Fibroblast of pulmonary artery (primary cell): ENCODE results near the gene MDFIC.

Experiments used
- DNase-seq: peaks from one replicate; pipeline ENCODE4 v3.0.0-alpha.2; 2010; ENCODE audit warnings: low read depth
- H3K4me3 ChIP-seq: replicated peaks from 2 replicates; pipeline ENCODE4 v1.5.1; 2011; ENCODE audit warnings: low read depth, mild to moderate bottlenecking, control low read depth, low read length, moderate library complexity
- CTCF ChIP-seq: IDR thresholded peaks from 2 replicates; pipeline ENCODE4 v1.5.1; 2011; ENCODE audit warnings: mild to moderate bottlenecking, control low read depth, low read length, inconsistent platforms; ENCODE audit errors: missing control alignments

MDFIC gene

GRCh38 chr7:114957444-114957843 is 35.5 kb downstream of the MDFIC start:
- no peak for DNase-seq
- no peak for TF ChIP-seq CTCF

DNA sequence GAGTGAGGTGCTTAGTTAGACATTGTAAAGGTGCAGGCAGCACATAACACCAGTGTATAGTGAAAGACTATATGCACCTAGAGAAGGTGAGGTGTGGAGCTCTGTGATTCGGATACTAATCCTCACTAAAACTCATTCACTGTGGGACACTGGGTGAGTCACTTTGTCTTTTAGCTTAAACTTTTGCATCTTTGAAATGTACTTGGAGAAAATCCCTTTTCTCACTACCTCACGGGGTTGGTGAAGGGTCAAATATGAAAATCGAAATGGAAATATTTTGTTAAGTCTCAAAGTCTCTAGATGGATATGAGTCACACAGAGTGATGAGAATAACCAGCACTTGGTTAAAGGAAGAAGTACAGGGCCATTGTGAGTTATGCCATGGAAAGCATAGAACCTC is 38.0 kb downstream of the MDFIC start:
- DNase-seq: peak; percentile 22
- H3K4me3 ChIP-seq: no peak overlapping the region
- no peak for TF ChIP-seq CTCF

More at GRCh38 chr7:114957444-114957843, 35.5 kb downstream of the MDFIC start:
- no peak overlapping the region for H3K4me3 ChIP-seq

GRCh38 chr7:114962441-114962840 is 40.5 kb downstream of the MDFIC start:
- no peak for DNase-seq

DNA sequence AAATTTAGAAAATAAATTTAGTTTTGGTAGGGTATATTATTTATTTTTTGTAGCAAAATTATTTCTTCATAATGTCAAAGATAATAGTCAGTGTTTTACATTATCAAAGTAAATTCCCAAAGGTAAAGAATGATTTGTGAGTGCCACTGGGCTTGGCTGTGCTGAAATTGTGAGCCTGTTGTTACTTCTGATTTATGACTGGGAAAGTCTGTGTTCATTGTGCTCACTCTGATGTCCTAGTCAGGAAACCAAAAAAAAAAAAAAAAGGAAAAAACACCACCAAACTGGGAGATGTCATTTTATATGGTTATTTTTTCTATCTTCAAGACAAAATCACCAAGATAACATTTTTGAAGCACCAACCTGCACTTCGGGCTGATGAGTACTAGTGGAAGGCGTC is 44.3 kb downstream of the MDFIC start:
- TF ChIP-seq CTCF: no peak
- H3K4me3 ChIP-seq: no peak overlapping the region
- DNase-seq: no peak

More at GRCh38 chr7:114962441-114962840, 40.5 kb downstream of the MDFIC start:
- no peak for TF ChIP-seq CTCF
- no peak overlapping the region for H3K4me3 ChIP-seq

DNA sequence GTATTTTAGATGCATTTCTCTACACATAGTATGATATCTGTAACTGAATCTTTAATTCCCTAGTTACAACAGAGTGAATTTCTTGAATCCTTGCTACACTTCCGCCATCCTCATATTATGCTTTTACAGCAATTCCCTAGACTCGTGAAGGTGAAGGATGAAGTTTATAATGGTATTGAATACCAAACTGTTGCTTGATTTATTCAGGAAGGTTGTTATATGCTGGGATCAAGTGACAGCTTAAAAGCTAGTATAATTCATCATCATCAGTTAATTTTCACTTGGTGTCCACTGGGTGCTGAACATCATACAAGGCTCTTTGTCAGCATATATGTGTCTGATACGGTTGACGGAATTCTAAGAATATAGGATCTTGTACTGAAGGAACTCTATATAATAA is 47.2 kb downstream of the MDFIC start:
- no peak for DNase-seq
- TF ChIP-seq CTCF: no peak
- no peak overlapping the region for H3K4me3 ChIP-seq

DNA sequence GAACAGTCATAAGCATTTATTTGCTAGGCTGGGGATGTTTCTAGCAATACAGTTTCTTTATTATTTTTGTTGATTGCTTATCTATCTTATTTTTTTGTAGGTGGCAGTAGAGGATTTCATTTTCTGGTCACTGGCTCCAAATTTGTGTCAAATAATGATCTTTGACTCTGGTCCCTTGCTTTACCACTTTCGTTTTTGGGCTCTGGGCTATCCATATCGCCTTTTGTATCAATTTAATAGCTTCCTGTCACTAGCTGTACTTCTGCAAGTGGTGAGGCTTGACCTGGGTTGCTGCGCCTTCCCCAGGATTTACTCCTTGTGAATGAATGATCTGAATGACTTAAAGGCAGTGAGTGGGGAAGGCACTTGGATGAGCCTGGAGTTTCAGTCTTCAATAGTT is 48.4 kb downstream of the MDFIC start:
- H3K4me3 ChIP-seq: no peak overlapping the region
- DNase-seq: no peak
- TF ChIP-seq CTCF: no peak

- DNase-seq: no peak
- TF ChIP-seq CTCF: no peak
- H3K4me3 ChIP-seq: no peak overlapping the region
Measured at GRCh38 chr7:114970732-114971131, 48.8 kb downstream of the MDFIC start.
